Measurements from ENCODE around the gene DERA.

DNA sequence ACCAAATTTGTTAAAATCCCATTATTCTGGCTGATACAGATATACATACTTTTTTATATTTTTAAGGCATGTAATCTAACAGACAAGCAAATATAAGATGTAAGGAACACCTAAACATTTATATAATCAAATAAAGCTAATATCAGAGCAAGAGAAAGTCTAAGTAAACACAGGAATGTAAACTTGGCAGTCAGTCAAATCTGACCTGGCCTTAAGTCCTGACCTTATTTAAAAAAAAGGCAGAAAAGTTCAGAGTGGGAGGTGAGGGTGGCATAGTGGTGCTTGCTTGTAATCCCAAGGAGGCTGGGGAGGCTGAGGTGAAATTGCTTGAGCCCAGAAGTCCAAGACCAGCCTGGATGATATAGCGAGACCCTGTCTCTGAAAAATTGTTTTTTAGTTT lies 152.6 kb downstream of the DERA start:
- TF ChIP-seq, protein P1, sequence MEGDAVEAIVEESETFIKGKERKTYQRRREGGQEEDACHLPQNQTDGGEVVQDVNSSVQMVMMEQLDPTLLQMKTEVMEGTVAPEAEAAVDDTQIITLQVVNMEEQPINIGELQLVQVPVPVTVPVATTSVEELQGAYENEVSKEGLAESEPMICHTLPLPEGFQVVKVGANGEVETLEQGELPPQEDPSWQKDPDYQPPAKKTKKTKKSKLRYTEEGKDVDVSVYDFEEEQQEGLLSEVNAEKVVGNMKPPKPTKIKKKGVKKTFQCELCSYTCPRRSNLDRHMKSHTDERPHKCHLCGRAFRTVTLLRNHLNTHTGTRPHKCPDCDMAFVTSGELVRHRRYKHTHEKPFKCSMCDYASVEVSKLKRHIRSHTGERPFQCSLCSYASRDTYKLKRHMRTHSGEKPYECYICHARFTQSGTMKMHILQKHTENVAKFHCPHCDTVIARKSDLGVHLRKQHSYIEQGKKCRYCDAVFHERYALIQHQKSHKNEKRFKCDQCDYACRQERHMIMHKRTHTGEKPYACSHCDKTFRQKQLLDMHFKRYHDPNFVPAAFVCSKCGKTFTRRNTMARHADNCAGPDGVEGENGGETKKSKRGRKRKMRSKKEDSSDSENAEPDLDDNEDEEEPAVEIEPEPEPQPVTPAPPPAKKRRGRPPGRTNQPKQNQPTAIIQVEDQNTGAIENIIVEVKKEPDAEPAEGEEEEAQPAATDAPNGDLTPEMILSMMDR (IDR thresholded peaks at IDR 0.05) = no peak
- TF ChIP-seq POLR2A (IDR thresholded peaks at IDR 0.05) = no peak
